ENCODE measurements around the gene OR5H14.

DNA sequence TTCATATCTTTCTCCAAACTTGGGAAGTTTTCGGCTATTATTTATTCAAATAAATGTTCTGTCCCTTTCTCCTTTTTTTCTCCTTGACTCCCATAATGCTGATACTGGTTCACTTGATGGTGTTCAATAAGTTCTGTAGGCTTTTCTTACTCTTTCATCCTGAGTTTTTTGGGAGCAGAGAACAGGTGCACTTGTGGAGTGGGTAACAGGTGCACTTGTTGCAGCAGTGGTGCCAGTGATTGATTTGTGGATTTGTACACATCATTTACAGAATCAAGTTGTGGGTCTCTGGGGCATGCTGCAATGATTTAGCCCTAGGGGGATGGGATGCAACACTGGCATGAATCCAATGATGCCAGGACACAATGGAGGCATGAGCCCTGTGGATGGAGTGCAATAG, 31.6 kb upstream of the OR5H14 start:
- TF ChIP-seq, protein P1, sequence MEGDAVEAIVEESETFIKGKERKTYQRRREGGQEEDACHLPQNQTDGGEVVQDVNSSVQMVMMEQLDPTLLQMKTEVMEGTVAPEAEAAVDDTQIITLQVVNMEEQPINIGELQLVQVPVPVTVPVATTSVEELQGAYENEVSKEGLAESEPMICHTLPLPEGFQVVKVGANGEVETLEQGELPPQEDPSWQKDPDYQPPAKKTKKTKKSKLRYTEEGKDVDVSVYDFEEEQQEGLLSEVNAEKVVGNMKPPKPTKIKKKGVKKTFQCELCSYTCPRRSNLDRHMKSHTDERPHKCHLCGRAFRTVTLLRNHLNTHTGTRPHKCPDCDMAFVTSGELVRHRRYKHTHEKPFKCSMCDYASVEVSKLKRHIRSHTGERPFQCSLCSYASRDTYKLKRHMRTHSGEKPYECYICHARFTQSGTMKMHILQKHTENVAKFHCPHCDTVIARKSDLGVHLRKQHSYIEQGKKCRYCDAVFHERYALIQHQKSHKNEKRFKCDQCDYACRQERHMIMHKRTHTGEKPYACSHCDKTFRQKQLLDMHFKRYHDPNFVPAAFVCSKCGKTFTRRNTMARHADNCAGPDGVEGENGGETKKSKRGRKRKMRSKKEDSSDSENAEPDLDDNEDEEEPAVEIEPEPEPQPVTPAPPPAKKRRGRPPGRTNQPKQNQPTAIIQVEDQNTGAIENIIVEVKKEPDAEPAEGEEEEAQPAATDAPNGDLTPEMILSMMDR (IDR thresholded peaks at IDR 0.05; ENCODE audit: low read length), result no peak
- no peak for TF ChIP-seq EZH2 (IDR thresholded peaks at IDR 0.05; ENCODE audit: borderline replicate concordance, low read length)

Data from OCI-LY1 (cell line).